ENCODE measurements around the gene ERICH6.

Gene ERICH6

GRCh38 chr3:150746791-150747590, 43.3 kb upstream of the ERICH6 start:
- TF ChIP-seq FOXK2 (IDR thresholded peaks at IDR 0.05) (no peak), SUZ12 (IDR thresholded peaks at IDR 0.05) (no peak), SP1 (IDR thresholded peaks at IDR 0.05) (no peak), FOXM1 (IDR thresholded peaks at IDR 0.05; ENCODE audit: borderline replicate concordance) (no peak), NFRKB (IDR thresholded peaks at IDR 0.05) (no peak), HDGF (IDR thresholded peaks at IDR 0.05; ENCODE audit: borderline replicate concordance) (no peak), CTBP1 (IDR thresholded peaks at IDR 0.05; ENCODE audit: borderline replicate concordance) (no peak), TARDBP (IDR thresholded peaks at IDR 0.05) (no peak), L3MBTL2 (conservative IDR thresholded peaks at IDR 0.05) (no peak)
- TF ChIP-seq, protein P1, sequence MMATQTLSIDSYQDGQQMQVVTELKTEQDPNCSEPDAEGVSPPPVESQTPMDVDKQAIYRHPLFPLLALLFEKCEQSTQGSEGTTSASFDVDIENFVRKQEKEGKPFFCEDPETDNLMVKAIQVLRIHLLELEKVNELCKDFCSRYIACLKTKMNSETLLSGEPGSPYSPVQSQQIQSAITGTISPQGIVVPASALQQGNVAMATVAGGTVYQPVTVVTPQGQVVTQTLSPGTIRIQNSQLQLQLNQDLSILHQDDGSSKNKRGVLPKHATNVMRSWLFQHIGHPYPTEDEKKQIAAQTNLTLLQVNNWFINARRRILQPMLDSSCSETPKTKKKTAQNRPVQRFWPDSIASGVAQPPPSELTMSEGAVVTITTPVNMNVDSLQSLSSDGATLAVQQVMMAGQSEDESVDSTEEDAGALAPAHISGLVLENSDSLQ (IDR thresholded peaks at IDR 0.05): no peak
- ChIA-PET POLR2A (no interaction called here), CTCF (interaction anchor here (0.6 kb wide), 1 partner anchor 17 kb away, joined by 3 read pairs; no protein-coding TSS in a partner anchor)
- no peak for DNase-seq (ENCODE audit: extremely low spot score)

DNA sequence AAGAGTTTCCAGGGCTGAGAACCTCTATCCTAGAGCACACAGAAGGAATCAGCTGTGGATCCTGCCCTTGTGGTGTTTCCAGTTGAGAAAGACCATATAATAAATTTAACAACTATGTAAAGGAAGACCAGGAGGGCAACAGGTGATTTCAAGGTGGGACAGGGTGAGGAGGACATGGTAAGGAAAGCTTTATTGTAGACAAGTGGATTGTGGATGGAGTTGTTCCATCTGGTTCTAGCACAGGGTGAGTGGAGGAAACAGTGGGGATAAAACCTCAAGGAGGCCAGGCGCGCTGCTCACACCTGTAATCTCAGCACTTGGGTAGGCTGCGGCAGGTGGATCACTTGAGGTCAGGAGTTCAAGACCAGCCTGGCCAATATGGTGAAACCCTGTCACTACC, 42.1 kb upstream of the ERICH6 start:
- ChIA-PET CTCF (no interaction called here), POLR2A (no interaction called here)
- TF ChIP-seq BHLHE40 (IDR thresholded peaks at IDR 0.05; ENCODE audit: borderline replicate concordance) (no peak), NFRKB (IDR thresholded peaks at IDR 0.05) (no peak), LEF1 (IDR thresholded peaks at IDR 0.05; ENCODE audit: borderline replicate concordance) (no peak), FOXM1 (IDR thresholded peaks at IDR 0.05; ENCODE audit: borderline replicate concordance) (no peak), L3MBTL2 (conservative IDR thresholded peaks at IDR 0.05) (no peak), SUZ12 (IDR thresholded peaks at IDR 0.05) (no peak), ZNF384 (IDR thresholded peaks at IDR 0.05) (no peak), FOXK2 (IDR thresholded peaks at IDR 0.05) (no peak), FOXA1 (IDR thresholded peaks at IDR 0.05) (no peak), CTBP1 (IDR thresholded peaks at IDR 0.05; ENCODE audit: borderline replicate concordance) (no peak), ELF4 (IDR thresholded peaks at IDR 0.05) (no peak), HDGF (IDR thresholded peaks at IDR 0.05; ENCODE audit: borderline replicate concordance) (no peak), ARNT (IDR thresholded peaks at IDR 0.05) (no peak), SP1 (IDR thresholded peaks at IDR 0.05) (no peak), TARDBP (IDR thresholded peaks at IDR 0.05) (no peak)
- TF ChIP-seq, protein P1 (IDR thresholded peaks at IDR 0.05): no peak
- DNase-seq (ENCODE audit: extremely low spot score): no peak

GRCh38 chr3:150744919-150745211, 41.1 kb upstream of the ERICH6 start:
- ChIA-PET CTCF (no interaction called here), POLR2A (no interaction called here)

GRCh38 chr3:150744041-150744918, 40.6 kb upstream of the ERICH6 start:
- TF ChIP-seq FOXA1 (IDR thresholded peaks at IDR 0.05): no peak
- no peak for TF ChIP-seq ZNF384 (IDR thresholded peaks at IDR 0.05)
- TF ChIP-seq FOXK2 (IDR thresholded peaks at IDR 0.05): no peak
- no peak for TF ChIP-seq SUZ12 (IDR thresholded peaks at IDR 0.05)
- no peak for TF ChIP-seq SP1 (IDR thresholded peaks at IDR 0.05)
- no peak for TF ChIP-seq BHLHE40 (IDR thresholded peaks at IDR 0.05; ENCODE audit: borderline replicate concordance)
- TF ChIP-seq TARDBP (IDR thresholded peaks at IDR 0.05): no peak
- TF ChIP-seq HDGF (IDR thresholded peaks at IDR 0.05; ENCODE audit: borderline replicate concordance): no peak
- TF ChIP-seq FOXM1 (IDR thresholded peaks at IDR 0.05; ENCODE audit: borderline replicate concordance): no peak
- no peak for TF ChIP-seq L3MBTL2 (conservative IDR thresholded peaks at IDR 0.05)
- TF ChIP-seq ARNT (IDR thresholded peaks at IDR 0.05): no peak
- ChIA-PET POLR2A (no interaction called here), CTCF (interaction anchor here (0.6 kb wide), 1 partner anchor 103 kb away, joined by 3 read pairs; no protein-coding TSS in a partner anchor)
- DNase-seq (ENCODE audit: extremely low spot score): no peak

More at GRCh38 chr3:150744919-150745211, 41.1 kb upstream of the ERICH6 start:
- DNase-seq (ENCODE audit: extremely low spot score): no peak
- TF ChIP-seq ARNT (IDR thresholded peaks at IDR 0.05): no peak
- no peak for TF ChIP-seq FOXA1 (IDR thresholded peaks at IDR 0.05)
- TF ChIP-seq L3MBTL2 (conservative IDR thresholded peaks at IDR 0.05): no peak
- no peak for TF ChIP-seq SP1 (IDR thresholded peaks at IDR 0.05)
- TF ChIP-seq NFRKB (IDR thresholded peaks at IDR 0.05): no peak
- no peak for TF ChIP-seq FOXK2 (IDR thresholded peaks at IDR 0.05)
- no peak for TF ChIP-seq LEF1 (IDR thresholded peaks at IDR 0.05; ENCODE audit: borderline replicate concordance)
- TF ChIP-seq FOXM1 (IDR thresholded peaks at IDR 0.05; ENCODE audit: borderline replicate concordance): no peak
- TF ChIP-seq BHLHE40 (IDR thresholded peaks at IDR 0.05; ENCODE audit: borderline replicate concordance): no peak
- no peak for TF ChIP-seq ZNF384 (IDR thresholded peaks at IDR 0.05)
- no peak for TF ChIP-seq ELF4 (IDR thresholded peaks at IDR 0.05)
- TF ChIP-seq SUZ12 (IDR thresholded peaks at IDR 0.05): no peak
- no peak for TF ChIP-seq HDGF (IDR thresholded peaks at IDR 0.05; ENCODE audit: borderline replicate concordance)
- TF ChIP-seq TARDBP (IDR thresholded peaks at IDR 0.05): no peak
- TF ChIP-seq CTBP1 (IDR thresholded peaks at IDR 0.05; ENCODE audit: borderline replicate concordance): no peak
- TF ChIP-seq, protein P1 (IDR thresholded peaks at IDR 0.05): no peak

DNA sequence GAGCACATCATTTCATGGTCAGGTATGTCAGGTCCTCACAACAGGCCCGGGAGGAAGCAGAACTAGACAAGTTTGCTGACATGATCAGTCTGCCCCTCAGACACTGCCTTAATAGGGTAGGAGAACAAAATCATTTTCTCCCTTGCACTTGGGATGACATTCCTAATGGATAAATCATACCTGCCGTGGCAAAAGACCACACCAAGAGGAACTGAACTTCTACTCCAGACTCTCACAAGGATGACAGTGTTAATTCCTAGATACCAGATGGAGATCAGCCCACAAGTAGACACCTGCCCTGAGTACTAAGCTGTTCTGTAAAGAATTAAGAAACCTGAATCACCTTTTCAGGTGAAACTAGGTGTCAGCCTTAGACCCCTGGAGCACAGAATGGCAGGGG, 39.8 kb upstream of the ERICH6 start:
- DNase-seq (ENCODE audit: extremely low spot score): no peak
- CTCF ChIA-PET: no interaction called here
- no peak for TF ChIP-seq FOXK2 (IDR thresholded peaks at IDR 0.05)
- TF ChIP-seq BHLHE40 (IDR thresholded peaks at IDR 0.05; ENCODE audit: borderline replicate concordance): no peak
- POLR2A ChIA-PET: interaction anchor here (0.6 kb wide), 1 partner anchor 141 kb away, joined by 3 read pairs; the partner anchor contains the start of gene SELENOT
